Activated CD8-positive, alpha-beta T cell treated with anti-CD3 and anti-CD28 coated beads for 36 hours (primary cell): Measurements from ENCODE around the gene ZNF430. TPM values are rescaled to one million over a fixed set of nuclear protein-coding genes. Genes with fewer than 3 reads are reported as not detected.
"Not testable (repeated sequence)": the region's sequence is repeated elsewhere in the genome, so short reads cannot be mapped to it uniquely, and the experiment has no call there.

Experiments used
- ATAC-seq: fragments of 200-7000 bp; cut with Tn5 transposase; one replicate; pipeline ENCODE4 v1.10.0; 2021; ENCODE audit warnings: mild to moderate bottlenecking, moderate library complexity
- CTCF ChIA-PET: fragments of 350-600 bp; sonication (Branson Sonifier 250); formaldehyde crosslinking; loops from one replicate; lab custom pipeline; 2021; ENCODE audit warnings: antibody characterized with exemption; lab: Charles Lee
- POLR2A ChIA-PET: fragments of 350-600 bp; sonication (Branson Sonifier 250); formaldehyde crosslinking; loops from one replicate; lab custom pipeline; 2021; ENCODE audit warnings: antibody characterized with exemption; lab: Charles Lee
- DNase-seq: peaks from one replicate; pipeline ENCODE4 v3.0.0-alpha.2; 2020
- H3K27ac Mint-ChIP-seq: one replicate; pipeline ENCODE4 v1.8.0; 2021; ENCODE audit warnings: mild to moderate bottlenecking, mixed read lengths
- H3K27me3 Mint-ChIP-seq: one replicate; pipeline ENCODE4 v1.8.0; 2021; ENCODE audit warnings: mixed read lengths
- H3K36me3 Mint-ChIP-seq: one replicate; pipeline ENCODE4 v1.8.0; 2021; ENCODE audit warnings: low read depth, mixed read lengths
- H3K4me1 Mint-ChIP-seq: one replicate; pipeline ENCODE4 v1.8.0; 2021; ENCODE audit warnings: low read depth, mixed read lengths
- H3K4me3 Mint-ChIP-seq: one replicate; pipeline ENCODE4 v1.8.0; 2021; ENCODE audit warnings: mild to moderate bottlenecking, moderate library complexity, mixed read lengths
- H3K9me3 Mint-ChIP-seq: one replicate; pipeline ENCODE4 v1.8.0; 2021; ENCODE audit warnings: mixed read lengths
- intact Hi-C: fragments of 100-400 bp; cut with micrococcal nuclease; formaldehyde crosslinking; loops from one replicate; pipeline ENCODE4 v1.10.0; 2022
- total RNA-seq, 2 experiments: library from RNA; stranded (reverse); gene quantifications; one replicate each; pipeline ENCODE4 v1.2.3, GENCODE V29; 2021
- TF ChIP-seq, protein P1 (sequence below): fragments of 200-600 bp; IDR thresholded peaks from one replicate; pipeline ENCODE4 v1.8.0; 2022; ENCODE audit warnings: antibody characterized with exemption, mild to moderate bottlenecking

Gene ZNF430
- total RNA-seq = 10 to 100 TPM; 20.4 to 20.8 TPM

DNA sequence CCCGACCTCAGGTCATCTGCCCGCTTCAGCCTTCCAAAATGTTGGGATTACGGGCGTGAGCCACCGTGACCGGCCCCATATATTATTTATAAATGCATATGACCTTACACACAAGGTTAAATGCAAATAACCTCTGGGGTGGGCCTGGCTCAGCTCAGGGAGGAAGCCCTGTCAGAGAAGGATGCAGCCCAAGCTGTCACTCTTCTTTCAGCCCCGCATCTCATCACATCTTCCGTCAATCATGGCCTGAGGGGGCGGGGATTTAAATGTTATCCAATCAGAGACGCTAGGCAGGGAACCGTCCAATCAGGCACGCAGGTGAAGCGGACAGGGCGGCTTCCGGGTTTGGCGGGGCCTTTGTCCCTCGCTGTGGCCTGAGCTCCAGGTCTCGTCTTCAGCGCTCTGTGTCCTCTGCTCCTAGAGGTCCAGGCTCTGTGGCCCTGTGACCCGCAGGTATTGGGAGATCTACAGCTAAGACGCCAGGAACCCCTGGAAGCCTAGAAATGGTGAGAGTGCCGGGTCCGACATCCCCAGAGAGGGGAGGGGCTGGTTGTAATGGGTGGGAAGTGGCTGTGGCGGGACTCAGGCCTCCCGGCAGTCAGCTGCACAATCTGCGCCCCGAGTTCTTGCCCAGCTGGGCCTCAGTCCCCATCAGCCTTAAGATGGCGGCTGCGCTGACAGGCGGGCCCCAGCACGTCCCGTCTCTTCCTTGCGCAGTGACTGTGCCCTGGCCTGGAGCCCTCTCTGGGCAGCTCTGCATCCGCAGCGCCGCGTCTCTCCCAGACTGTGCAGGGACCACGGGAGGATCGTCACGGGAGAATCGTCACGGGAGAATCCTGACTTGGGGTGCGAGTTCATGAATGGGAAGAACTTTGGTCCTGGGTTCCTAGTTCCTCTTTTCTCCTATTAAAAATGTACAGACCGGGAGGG lies at the start of gene ZNF430:
Gene ZNF430 (plus strand): TSS at position 360 of the 930 bp plus-strand sequence. CDS start 144 bp downstream, at position 504.
- ChIA-PET POLR2A (interaction anchor here (0.6 to 1.9 kb wide), 6 partner anchors 10 to 980 kb away, joined by 3 to 13 read pairs (median 5); partner anchors contain the start of genes ZNF626 and ZNF66), CTCF (no interaction called here)
- Mint-ChIP-seq H3K27me3 (no peaks in the 10 kb centered on the region), H3K4me3 (peak within 1 kb of the TSS; percentile 100), H3K27ac (peak within 1 kb of the TSS; percentile 100), H3K36me3 (peaks cover 39% of the 10 kb centered on the region), H3K9me3 (no peaks in the 10 kb centered on the region), H3K4me1 (peaks cover 33% of the 10 kb centered on the region)
- peak; percentile 99 for DNase-seq
- intact Hi-C loops = loop anchor here (10.0 kb wide), 2 partner anchors 96 to 124 kb away; partner anchors contain the start of genes ZNF431 and ZNF85
- TF ChIP-seq, protein P1, sequence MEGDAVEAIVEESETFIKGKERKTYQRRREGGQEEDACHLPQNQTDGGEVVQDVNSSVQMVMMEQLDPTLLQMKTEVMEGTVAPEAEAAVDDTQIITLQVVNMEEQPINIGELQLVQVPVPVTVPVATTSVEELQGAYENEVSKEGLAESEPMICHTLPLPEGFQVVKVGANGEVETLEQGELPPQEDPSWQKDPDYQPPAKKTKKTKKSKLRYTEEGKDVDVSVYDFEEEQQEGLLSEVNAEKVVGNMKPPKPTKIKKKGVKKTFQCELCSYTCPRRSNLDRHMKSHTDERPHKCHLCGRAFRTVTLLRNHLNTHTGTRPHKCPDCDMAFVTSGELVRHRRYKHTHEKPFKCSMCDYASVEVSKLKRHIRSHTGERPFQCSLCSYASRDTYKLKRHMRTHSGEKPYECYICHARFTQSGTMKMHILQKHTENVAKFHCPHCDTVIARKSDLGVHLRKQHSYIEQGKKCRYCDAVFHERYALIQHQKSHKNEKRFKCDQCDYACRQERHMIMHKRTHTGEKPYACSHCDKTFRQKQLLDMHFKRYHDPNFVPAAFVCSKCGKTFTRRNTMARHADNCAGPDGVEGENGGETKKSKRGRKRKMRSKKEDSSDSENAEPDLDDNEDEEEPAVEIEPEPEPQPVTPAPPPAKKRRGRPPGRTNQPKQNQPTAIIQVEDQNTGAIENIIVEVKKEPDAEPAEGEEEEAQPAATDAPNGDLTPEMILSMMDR = no peak
- peak; percentile 93 for ATAC-seq

DNA sequence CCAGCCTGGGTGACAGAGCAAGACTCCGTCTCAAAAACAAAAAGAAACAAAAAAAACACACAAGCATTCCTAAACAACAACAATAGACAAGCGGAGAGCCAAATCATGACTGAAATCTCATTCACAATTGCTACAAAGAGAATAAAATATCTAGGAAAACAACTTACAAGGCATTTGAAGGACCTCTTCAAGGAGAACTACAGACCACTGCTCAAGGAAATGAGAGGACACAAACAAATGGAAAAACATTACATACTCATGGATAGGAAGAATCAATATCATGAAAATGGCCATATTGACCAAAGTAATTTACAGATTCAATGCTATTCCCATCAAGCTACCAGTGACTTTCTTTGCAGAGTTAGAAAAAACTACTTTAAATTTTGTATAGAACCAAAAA lies 27.7 kb upstream of the ZNF430 start:
- H3K36me3 Mint-ChIP-seq, DNase-seq, H3K27me3 Mint-ChIP-seq, H3K4me1 Mint-ChIP-seq, CTCF ChIA-PET, ATAC-seq, intact Hi-C loops, H3K4me3 Mint-ChIP-seq, H3K27ac Mint-ChIP-seq: not testable (repeated sequence)
- peaks cover 23% of the 10 kb centered on the region for H3K9me3 Mint-ChIP-seq
- POLR2A ChIA-PET = interaction anchor here (1.2 kb wide), 1 partner anchor 10 kb away, joined by 4 read pairs; no protein-coding TSS in a partner anchor

- intact Hi-C loops = no loop called here
- ATAC-seq (peak; percentile 100), DNase-seq (peak; percentile 96)
- no peaks in the 10 kb centered on the region for H3K27me3 Mint-ChIP-seq
- TF ChIP-seq, protein P1 = no peak
- H3K9me3 Mint-ChIP-seq = no peaks in the 10 kb centered on the region
- peaks cover 11% of the 10 kb centered on the region for H3K36me3 Mint-ChIP-seq
- H3K4me1 Mint-ChIP-seq = peaks cover 8% of the 10 kb centered on the region
- POLR2A ChIA-PET = interaction anchor here (0.9 to 2.0 kb wide), 13 partner anchors 9 to 434 kb away, joined by 3 to 13 read pairs (median 4); partner anchors contain the start of genes ZNF430, ZNF714, ZNF737 and ZNF85
- peak overlapping the region; percentile 95 for H3K27ac Mint-ChIP-seq
- H3K4me3 Mint-ChIP-seq = peak overlapping the region; percentile 96
- CTCF ChIA-PET = interaction anchor here (0.9 to 1.6 kb wide), 4 partner anchors 24 to 838 kb away, joined by 3 to 5 read pairs (median 4); partner anchors contain the start of gene ZNF708
These were observed 20.6 kb upstream of the ZNF430 start for GRCh38 chr19:20999731-21000352.

DNA sequence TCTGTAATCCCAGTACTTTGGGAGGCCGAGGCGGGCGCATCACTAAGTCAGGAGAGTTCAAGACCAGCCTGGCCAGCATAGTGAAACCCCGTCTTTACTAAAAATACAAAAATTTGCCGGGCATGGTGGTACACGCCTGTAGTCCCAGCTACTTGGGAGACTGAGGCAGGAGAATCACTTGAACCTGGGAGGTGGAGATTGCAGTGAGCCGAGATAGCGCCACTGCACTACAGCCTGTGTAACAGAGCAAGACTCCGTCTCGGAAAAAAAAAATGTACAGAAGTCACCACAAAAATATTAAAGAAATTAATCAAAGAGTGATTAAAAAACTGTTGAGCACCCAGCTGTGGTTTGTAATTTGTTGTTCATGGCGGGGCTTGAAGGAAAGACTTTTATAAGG lies 781 bp downstream of the ZNF430 start:
- CTCF ChIA-PET = interaction anchor here (1.0 kb wide), 1 partner anchor 121 kb away, joined by 3 read pairs; the partner anchor contains the start of gene ZNF431
- intact Hi-C loops = loop anchor here (10.0 kb wide), 2 partner anchors 96 to 124 kb away; partner anchors contain the start of genes ZNF431 and ZNF85
- ATAC-seq, DNase-seq, H3K27me3 Mint-ChIP-seq, H3K9me3 Mint-ChIP-seq: not testable (repeated sequence)
- Mint-ChIP-seq H3K4me3 (peak overlapping the region; percentile 100), H3K4me1 (peaks cover 39% of the 10 kb centered on the region), H3K36me3 (peaks cover 46% of the 10 kb centered on the region), H3K27ac (peak overlapping the region; percentile 100)
- POLR2A ChIA-PET = interaction anchor here (1.1 to 1.9 kb wide), 5 partner anchors 9 to 360 kb away, joined by 3 to 13 read pairs (median 5); partner anchors contain the start of genes ZNF626 and ZNF66

DNA sequence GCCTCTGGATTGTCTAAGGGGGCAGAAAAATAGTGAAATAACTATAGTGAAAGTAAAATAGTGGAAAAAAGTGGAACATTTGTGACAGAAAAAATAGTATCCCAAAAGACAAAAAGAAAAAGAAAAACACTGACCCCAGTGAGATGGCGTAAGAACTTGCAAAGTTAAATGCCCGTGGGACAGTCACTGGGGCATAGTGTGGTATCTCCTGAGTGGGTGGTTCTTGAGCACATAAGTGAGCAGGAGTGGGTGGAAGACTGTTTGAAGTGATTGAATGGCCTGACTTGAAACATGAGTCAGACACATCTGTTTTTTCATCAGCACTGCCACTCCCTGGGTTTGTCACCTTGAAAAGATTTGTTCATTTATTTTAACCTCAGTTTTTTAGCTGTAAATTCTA lies 2.5 kb downstream of the ZNF430 start:
- DNase-seq (peak; percentile 69), ATAC-seq (peak; percentile 18)
- POLR2A ChIA-PET = interaction anchor here (0.6 to 1.6 kb wide), 3 partner anchors 23 to 59 kb away, joined by 3 read pairs; partner anchors contain the start of gene ZNF714
- Mint-ChIP-seq H3K9me3 (no peaks in the 10 kb centered on the region), H3K27me3 (no peaks in the 10 kb centered on the region), H3K4me1 (peaks cover 57% of the 10 kb centered on the region), H3K27ac (peak overlapping the region; percentile 86), H3K36me3 (peaks cover 61% of the 10 kb centered on the region), H3K4me3 (peak overlapping the region; percentile 100)
- CTCF ChIA-PET = interaction anchor here (1.8 kb wide), 1 partner anchor 23 kb away, joined by 5 read pairs; no protein-coding TSS in a partner anchor
- TF ChIP-seq, protein P1 = no peak
- intact Hi-C loops = loop anchor here (10.0 kb wide), 2 partner anchors 98 to 122 kb away; partner anchors contain the start of genes ZNF431 and ZNF85
